ENCODE data around the gene SESN1.
A peak's percentile ranks its signal among the peaks of the same experiment; 100 is the strongest.

SESN1 gene

GRCh38 chr6:109029313-109029712 is 65.3 kb downstream of the SESN1 start:
- DNase-seq (ENCODE audit: low read depth in 2 of 2) = no peak

GRCh38 chr6:109028439-109028838 is 66.2 kb downstream of the SESN1 start:
- no peak for DNase-seq (ENCODE audit: low read depth in 2 of 2)

GRCh38 chr6:109027964-109028363 is 66.7 kb downstream of the SESN1 start:
- no peak for DNase-seq (ENCODE audit: low read depth in 2 of 2)

- DNase-seq (ENCODE audit: low read depth in 2 of 2) = no peak
Observed at GRCh38 chr6:109025639-109026038, 69.0 kb downstream of the SESN1 start.

- no peak for DNase-seq (ENCODE audit: low read depth in 2 of 2)
Observed at GRCh38 chr6:109024784-109025183, 69.9 kb downstream of the SESN1 start.

- no peak for DNase-seq (ENCODE audit: low read depth in 2 of 2)
Observed at GRCh38 chr6:109024368-109024767, 70.3 kb downstream of the SESN1 start.

- no peak for DNase-seq (ENCODE audit: low read depth in 2 of 2)
Observed at GRCh38 chr6:109023356-109023925, 71.2 kb downstream of the SESN1 start.

GRCh38 chr6:109021870-109022269 is 72.8 kb downstream of the SESN1 start:
- DNase-seq (ENCODE audit: low read depth in 2 of 2) = no peak

GRCh38 chr6:109019911-109020310 is 74.7 kb downstream of the SESN1 start:
- DNase-seq (ENCODE audit: low read depth in 2 of 2) = no peak

GRCh38 chr6:109015176-109015575 is 79.5 kb downstream of the SESN1 start:
- no peak for DNase-seq (ENCODE audit: low read depth in 2 of 2)

GRCh38 chr6:109014606-109015005 is 80.0 kb downstream of the SESN1 start:
- DNase-seq (ENCODE audit: low read depth in 2 of 2) = no peak

- DNase-seq (ENCODE audit: low read depth in 2 of 2) = no peak
Observed at GRCh38 chr6:109013656-109014305, 80.9 kb downstream of the SESN1 start.

- DNase-seq (ENCODE audit: low read depth in 2 of 2) = no peak
Observed at GRCh38 chr6:109010705-109011102, 83.9 kb downstream of the SESN1 start.

- DNase-seq (ENCODE audit: low read depth in 2 of 2) = no peak
Observed at GRCh38 chr6:109009962-109010704, 84.5 kb downstream of the SESN1 start.

GRCh38 chr6:109009236-109009961 is 85.2 kb downstream of the SESN1 start:
- DNase-seq (ENCODE audit: low read depth in 2 of 2) = peak; percentile 75 to 88

GRCh38 chr6:109008537-109009235 is 86.0 kb downstream of the SESN1 start:
- DNase-seq (ENCODE audit: low read depth in 2 of 2) = no peak

- DNase-seq (ENCODE audit: low read depth in 2 of 2) = no peak
Observed at GRCh38 chr6:109008054-109008453, 86.6 kb downstream of the SESN1 start.

GRCh38 chr6:109007521-109007920 is 87.1 kb downstream of the SESN1 start:
- no peak for DNase-seq (ENCODE audit: low read depth in 2 of 2)

- DNase-seq (ENCODE audit: low read depth in 2 of 2) = no peak
Observed at GRCh38 chr6:109006818-109007217, 87.8 kb downstream of the SESN1 start.

GRCh38 chr6:109002882-109003281 is 91.8 kb downstream of the SESN1 start:
- no peak for DNase-seq (ENCODE audit: low read depth in 2 of 2)

GRCh38 chr6:109002051-109002697 is 92.5 kb downstream of the SESN1 start:
- no peak for DNase-seq (ENCODE audit: low read depth in 2 of 2)

All from stimulated activated CD4-positive, alpha-beta T cell treated with anti-CD3 and anti-CD28 coated beads, Interleukin-15, amount 100 ng/mL, for 48 hours (primary cell).